GM19328 (cell line): ENCODE measurements around the gene NID2.

Experiments used
- ATAC-seq: cut with Tn5 transposase; IDR thresholded peaks from one replicate; pipeline ENCODE4 v1.9.1; 2021; ENCODE audit warnings: mild to moderate bottlenecking, moderate library complexity; ENCODE audit not compliant: unreplicated experiment

NID2 gene

DNA sequence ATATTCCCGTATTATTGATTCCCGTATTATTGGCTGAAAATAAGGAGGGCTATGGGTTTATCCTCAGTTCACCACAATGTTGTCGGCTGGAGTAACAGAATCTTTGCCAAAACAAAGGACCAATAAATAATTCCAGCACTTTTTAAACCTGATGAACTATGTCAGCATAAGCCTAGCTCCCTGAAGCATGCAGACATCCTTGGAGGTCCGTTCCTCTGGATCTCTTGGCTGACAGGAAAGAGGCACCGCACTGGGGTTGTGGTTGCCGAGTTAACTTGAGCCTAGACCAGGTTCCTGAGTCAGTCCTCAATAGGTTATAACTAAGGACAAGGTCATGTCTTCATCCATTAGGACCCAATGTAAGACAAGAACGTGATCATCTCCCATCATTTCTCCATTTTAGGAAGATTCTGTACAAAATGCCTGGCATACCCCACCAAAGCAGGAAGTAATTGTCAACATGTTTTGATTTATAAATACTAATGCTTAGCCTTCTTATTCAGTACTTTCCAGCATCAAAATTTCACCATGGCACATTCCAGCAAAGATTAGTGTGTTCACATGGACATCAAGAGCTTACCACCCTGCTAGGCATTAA lies 36.6 kb downstream of the NID2 start:
- no peak for ATAC-seq

GRCh38 chr14:52031781-52032180 lies 37.1 kb downstream of the NID2 start:
- no peak for ATAC-seq

GRCh38 chr14:52029881-52030280 lies 39.0 kb downstream of the NID2 start:
- ATAC-seq: no peak

DNA sequence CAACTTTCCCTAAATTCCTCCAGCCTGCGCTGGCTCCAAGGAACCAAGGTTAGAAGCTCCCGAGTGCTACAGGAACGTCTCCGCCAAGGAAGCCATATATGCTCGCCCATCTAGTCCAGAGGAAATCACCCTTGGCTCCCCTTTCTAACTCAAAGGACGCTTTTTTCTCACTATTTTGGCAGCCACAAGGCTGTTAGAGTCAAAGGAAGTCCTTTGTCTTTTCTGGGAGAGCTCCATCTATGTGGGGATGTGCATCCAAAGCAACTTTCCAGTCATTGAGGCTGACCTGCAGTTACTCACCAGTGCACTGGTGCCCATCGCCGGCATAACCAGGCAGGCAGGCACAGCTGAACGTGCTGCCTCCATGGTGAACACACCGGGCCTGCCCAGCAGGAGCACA lies 42.0 kb downstream of the NID2 start:
- no peak for ATAC-seq

- no peak for ATAC-seq
These were observed 42.7 kb downstream of the NID2 start for GRCh38 chr14:52026017-52026660.

DNA sequence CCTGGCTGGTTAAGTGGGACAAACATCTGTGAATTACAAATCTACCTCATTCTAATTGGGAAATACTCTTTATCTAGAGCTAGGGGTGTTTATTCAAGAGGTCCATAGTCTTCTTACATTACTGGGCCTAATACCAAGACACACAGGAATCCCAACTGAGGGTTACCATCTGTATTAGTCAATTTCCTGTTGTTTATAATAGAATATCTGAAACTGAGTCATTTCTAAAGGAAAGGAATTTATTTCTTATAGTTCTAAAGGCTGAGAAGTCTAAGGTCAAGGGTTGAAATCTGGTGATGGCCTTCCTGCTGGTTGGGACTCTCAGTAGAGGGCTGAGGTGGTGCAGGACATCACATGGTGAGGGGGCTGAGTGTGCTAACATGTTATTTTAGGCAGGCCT lies 43.5 kb downstream of the NID2 start:
- ATAC-seq: no peak

GRCh38 chr14:52023518-52023917 lies 45.3 kb downstream of the NID2 start:
- ATAC-seq: no peak

DNA sequence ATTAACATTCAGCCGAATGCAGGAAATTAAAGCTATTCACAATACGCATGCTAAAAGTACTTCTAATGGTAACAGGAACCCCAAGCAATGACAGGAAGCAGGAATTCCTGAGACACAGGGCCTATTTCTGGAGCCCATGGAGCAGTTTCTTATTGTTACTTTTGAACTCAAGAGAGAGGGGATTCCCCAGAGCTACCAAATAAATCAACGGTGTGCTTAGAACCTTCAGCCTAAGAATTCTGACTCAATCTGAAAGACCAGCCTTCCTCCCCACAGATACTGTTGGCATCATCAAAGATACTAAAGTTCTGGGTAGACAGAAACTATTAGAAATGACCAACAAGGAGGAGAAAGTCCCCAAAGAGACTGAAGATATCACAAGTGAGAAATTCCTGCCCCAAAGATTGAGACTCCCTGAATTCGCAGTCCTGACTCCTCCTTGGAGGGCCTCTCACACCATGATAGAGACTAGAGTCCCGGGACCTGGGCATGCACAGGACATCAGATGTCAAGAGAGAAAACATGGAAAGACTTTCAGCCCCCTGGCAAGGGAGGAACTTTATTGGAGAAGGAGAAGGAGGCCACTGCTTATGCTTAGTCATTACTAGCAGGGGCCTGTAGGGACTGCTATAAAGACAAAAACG lies 46.8 kb downstream of the NID2 start:
- ATAC-seq: no peak

- no peak for ATAC-seq
These were observed 47.8 kb downstream of the NID2 start for GRCh38 chr14:52020866-52021717.

DNA sequence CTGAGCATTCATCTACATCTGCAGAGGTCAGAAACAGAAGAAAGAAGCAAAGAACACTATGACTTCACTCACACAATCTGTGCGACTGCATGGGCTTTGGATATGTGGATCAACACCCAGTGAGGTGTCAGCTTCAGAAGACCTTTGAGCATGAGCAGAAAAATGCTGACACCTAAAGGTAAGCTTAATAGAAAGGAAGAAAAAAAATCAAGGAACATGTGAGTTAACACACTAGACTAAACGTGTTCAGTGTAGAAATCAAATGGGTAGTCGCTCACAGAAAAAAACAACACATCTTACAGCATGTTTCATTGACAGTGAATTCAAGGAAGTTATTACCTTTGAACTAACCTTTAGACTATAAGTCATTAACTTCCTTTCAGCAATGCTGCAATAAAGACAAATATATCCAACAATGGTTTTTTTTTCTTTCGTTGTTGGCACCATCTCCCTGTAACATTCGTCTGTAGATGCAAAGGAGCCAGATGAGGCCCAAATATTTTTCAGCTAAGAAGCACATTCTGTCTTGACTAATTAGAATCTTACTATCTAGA lies 48.6 kb downstream of the NID2 start:
- no peak for ATAC-seq

DNA sequence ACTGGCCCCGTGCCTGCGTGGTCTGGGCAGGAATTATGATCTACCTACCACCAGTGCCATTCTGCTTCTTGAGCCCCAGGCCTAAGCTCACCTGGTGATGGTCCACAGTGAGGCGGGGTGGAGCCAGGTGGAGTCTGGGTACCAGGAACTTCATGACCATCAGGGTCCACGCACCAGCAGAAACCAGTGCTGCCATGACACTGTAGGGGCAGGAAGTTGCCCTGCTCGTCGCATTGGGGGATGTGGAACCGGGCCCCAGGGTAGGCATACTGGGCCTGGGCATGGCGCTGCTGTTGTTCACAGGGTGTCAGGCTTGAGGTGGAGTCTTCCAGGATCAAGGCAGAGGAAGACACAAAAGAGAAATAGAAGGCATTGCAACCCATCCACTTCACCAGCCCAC lies 49.9 kb downstream of the NID2 start:
- ATAC-seq: no peak

DNA sequence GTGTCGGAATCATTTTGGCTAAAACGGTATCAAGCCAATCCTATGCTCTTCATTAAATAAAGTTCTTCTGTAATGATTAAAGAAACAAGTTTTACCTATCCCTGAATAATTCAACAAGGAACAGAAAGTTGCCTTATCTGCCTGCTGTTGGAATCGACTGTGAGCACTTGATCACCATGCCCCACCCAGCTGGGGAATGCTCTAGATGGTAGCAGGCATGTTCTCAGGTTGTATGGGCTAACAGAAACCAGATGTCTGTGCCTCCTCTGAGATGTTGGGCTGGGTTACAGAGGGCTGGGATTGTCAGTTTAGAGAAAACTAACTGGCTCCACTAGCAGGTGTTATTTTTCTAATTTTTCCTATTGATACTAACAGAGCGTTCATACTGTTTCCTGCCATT lies 50.6 kb downstream of the NID2 start:
- no peak for ATAC-seq

DNA sequence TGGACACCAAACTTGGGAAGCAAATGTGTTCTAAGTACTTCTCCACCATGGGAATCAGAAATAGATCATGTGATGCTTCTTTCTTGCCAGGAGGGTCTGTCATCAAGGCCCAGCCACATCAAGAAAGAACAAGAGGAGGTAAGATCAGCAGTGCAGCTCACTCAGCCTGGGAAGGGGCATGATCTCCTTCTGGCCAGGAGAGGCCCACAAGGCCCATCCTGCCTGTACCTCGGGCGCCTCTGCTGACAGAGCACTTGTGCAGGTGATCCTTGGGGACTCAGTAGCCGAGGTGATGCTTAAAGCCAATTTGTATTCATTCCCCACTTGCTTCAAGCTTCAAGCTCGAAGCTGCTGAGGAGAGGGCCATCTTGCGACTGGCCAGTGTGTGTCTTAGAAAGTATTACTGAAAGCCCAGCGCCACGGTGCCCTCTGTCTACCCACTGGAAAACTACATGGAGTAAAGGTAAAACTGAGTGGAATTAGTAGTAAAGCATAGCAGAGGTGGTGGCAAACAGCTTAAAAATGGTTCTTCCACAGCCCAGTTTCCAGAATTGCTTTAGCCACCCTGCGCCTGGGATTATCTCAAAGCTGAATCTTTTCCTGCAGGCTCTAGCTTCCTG lies 53.3 kb downstream of the NID2 start:
- ATAC-seq: no peak

DNA sequence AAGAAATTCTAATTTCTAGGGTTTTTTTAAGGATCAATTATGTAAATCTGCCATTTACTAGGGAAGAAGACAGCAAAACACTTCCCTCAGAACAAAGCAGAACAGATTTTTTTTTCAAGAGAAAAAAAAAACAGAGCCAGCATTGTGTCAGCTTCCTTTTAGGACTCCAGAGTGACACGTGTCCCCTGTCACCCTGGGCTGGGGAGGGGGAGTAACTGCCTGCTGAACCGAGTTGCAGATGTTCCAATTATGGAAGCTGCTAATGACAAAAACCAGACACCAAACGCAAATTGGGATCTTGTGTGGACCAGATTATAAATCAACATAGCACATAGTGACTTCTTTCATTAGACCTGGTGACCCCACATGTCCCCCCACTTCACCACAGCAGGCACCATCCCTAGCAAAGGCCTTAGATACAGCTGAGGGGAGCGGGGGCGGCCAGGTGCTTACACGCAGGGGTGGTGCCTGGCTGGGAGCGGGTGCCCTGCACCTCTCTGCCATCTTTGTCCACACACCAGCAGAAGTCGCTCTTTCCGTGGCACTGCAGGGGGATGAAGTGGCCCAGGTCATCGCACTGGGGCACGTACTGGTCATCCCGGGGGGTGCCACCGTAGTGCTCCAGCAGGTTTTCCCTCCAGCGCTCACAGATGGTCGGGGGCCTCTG lies 54.1 kb downstream of the NID2 start:
- ATAC-seq: no peak

DNA sequence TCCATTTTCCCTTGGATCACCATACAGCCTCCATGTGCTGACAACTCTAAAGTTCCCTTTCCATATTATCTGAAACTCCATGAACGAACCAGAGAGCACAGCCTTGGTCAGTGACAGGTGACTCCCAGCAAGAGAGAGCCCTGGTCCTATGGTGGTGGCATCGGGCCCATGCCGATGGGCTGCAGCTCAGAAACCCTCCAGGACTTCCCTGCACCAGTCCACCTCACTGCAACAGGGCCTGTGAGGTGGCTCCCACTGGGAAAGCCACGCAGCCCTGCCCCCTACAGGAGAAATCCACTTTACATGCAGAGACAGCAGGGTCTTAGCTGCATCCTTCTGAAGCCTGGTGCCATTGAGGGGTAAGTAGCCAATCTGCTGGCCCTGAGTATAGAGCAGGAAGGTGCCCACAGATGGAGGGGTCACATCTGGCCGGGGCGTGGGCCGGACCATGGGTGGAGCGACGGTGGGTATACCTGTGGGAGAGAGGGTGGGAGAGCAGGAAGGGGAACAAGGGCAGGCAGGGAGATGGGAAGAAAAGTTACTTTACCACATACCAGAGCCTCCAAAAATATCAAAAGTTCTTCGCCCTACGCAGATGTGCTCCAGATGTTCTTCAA lies 54.8 kb downstream of the NID2 start:
- no peak for ATAC-seq

DNA sequence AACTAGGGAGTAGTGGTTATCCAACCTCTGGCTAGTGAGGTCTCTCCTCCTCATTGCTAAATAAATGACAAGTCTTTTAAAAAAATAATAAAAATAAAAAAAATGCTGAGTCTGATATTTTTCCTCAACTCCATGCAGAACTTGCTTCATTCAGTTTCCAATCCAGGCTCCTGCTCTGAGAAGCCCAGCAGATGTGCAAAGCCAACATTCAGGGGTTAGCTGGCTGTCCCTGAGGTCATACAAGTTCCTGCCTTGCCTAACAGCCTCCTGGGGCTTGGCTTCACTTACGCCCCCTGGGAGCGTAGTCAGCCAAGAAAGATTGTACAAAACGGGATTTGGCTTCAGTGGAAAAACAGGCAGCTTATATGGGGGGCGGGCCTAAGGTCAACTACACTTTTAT lies 56.2 kb downstream of the NID2 start:
- ATAC-seq: no peak

GRCh38 chr14:52011523-52011922 lies 57.3 kb downstream of the NID2 start:
- ATAC-seq: no peak

DNA sequence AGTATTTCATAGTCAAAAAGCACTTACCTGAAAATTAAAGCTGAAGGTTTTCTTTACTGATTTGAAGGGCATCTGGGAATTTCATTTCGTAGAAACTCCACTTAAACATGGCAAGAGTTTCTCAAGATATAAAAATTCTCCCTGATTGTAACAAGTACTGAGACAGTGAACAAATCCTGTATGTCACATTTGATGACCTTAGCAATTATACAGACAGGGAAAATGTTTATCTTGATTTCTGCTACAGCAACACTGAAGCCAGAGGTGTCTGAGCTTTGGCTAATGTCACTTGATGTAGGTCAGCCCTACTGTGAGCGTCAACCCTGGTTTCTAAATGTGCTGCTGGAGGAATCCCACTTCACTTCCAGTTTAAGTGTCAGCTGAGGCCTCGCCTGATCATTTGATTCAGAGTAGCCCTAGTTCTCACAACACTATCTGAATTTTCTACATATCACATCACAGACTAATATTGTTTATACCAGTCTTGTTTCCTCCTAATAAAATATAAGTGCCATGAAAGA lies 58.6 kb downstream of the NID2 start:
- no peak for ATAC-seq

DNA sequence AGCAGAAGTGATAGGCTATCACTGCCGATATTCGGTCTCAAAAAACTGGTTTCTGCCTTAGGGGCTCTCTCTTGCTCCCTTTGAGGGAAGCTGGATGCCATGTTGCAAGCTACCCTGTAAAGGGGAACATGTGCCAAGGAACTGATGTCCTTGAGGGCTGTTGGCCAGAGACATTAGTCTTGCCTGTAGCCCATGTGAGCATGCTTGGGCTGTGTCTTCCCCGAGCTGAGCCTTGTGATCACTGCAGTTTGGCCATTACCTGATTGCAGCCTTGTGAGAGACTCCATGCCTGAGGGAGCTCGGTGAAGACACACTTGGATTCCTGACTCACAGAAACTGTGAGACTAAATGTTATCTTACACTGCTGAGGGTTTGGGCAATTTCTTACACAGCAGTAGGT lies 60.7 kb downstream of the NID2 start:
- no peak for ATAC-seq

- ATAC-seq: no peak
These were observed 61.2 kb downstream of the NID2 start for GRCh38 chr14:52007637-52008036.
